Mesodermal cell (in vitro differentiated cells): ENCODE results near the gene SIRT5.

Source experiments
- H3K27ac ChIP-seq: 2 replicates; pipeline ENCODE4 v1.7.0; 2013; ENCODE audit warnings: mild to moderate bottlenecking, low read depth, low read length, moderate library complexity; ENCODE audit not compliant: severe bottlenecking
- H3K36me3 ChIP-seq: 2 replicates; pipeline ENCODE4 v1.7.1; 2013; ENCODE audit warnings: mild to moderate bottlenecking, low read length, moderate library complexity; ENCODE audit not compliant: control insufficient read depth, insufficient read depth
- H3K4me1 ChIP-seq: one replicate; pipeline ENCODE4 v1.7.1; 2013; ENCODE audit warnings: mild to moderate bottlenecking, low read length; ENCODE audit not compliant: insufficient read depth, control insufficient read depth, poor library complexity, severe bottlenecking
- H3K4me3 ChIP-seq: 2 replicates; pipeline ENCODE4 v1.7.0; 2013; ENCODE audit warnings: low read length, control low read depth, mild to moderate bottlenecking; ENCODE audit not compliant: insufficient read depth, poor library complexity, severe bottlenecking; ENCODE audit errors: extremely low read depth
- H3K9me3 ChIP-seq: 2 replicates; pipeline ENCODE4 v1.7.1; 2013; ENCODE audit warnings: mild to moderate bottlenecking, low read length, moderate library complexity; ENCODE audit not compliant: control insufficient read depth
- WGBS, 2 experiments: methylation state at CpG; one replicate each; pipeline ENCODE4 v1.1.5; 2013; ENCODE audit warnings: missing lambda C conversion rate in 2 of 2; ENCODE audit not compliant: insufficient coverage in 2 of 2; 5-methylcytosine and 5-hydroxymethylcytosine counted together

Gene SIRT5

GRCh38 chr6:13554929-13555333 is 19.5 kb upstream of the SIRT5 start:
- 18 to 19% methylated on average over 4 to 8 of the region's 8 CpGs for whole genome bisulfite sequencing, 2 experiments

GRCh38 chr6:13557841-13558240 is 16.6 kb upstream of the SIRT5 start:
- Histone ChIP-seq H3K27ac (no peak overlapping the region), H3K36me3 (no peaks in the 10 kb centered on the region), H3K9me3 (no peaks in the 10 kb centered on the region), H3K4me1 (peaks cover 11% of the 10 kb centered on the region), H3K4me3 (no peak overlapping the region)

More at GRCh38 chr6:13554929-13555333, 19.5 kb upstream of the SIRT5 start:
- no peak overlapping the region for H3K27ac ChIP-seq
- no peaks in the 10 kb centered on the region for H3K36me3 ChIP-seq
- H3K4me3 ChIP-seq: no peak overlapping the region
- no peaks in the 10 kb centered on the region for H3K9me3 ChIP-seq
- H3K4me1 ChIP-seq: peaks cover 11% of the 10 kb centered on the region

- H3K9me3 ChIP-seq: no peaks in the 10 kb centered on the region
- peaks cover 11% of the 10 kb centered on the region for H3K4me1 ChIP-seq
- no peak overlapping the region for H3K27ac ChIP-seq
- no peaks in the 10 kb centered on the region for H3K36me3 ChIP-seq
- no peak overlapping the region for H3K4me3 ChIP-seq
- WGBS, 2 experiments: 94 to 100% methylated on average over 2 to 3 of the region's 4 CpGs
These were observed 15.7 kb upstream of the SIRT5 start for GRCh38 chr6:13558718-13559117.

DNA sequence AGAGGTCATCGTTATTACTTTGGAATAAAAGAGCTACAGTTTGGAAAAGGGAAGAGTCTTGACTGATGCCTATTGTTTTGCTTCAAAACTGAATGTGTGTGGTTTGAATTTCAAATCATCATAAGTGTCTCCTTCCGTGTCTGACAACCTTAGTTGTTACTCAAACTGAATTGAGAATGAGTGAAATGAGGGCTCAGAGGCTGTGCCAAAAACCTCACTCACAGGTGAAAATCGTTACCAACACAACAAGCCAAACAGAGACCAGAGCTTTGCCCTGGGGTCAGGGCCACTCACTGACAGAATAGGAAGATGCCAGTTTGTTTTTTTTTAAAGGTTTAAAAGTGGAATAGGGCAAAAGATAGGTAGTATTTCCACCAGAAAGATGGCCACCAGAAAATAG is 15.2 kb upstream of the SIRT5 start:
- Histone ChIP-seq H3K27ac (no peak overlapping the region), H3K9me3 (no peaks in the 10 kb centered on the region), H3K36me3 (no peaks in the 10 kb centered on the region), H3K4me3 (no peak overlapping the region), H3K4me1 (peaks cover 11% of the 10 kb centered on the region)
- WGBS, 2 experiments: 73 to 85% methylated on average over 1 to 2 of the region's 3 CpGs

DNA sequence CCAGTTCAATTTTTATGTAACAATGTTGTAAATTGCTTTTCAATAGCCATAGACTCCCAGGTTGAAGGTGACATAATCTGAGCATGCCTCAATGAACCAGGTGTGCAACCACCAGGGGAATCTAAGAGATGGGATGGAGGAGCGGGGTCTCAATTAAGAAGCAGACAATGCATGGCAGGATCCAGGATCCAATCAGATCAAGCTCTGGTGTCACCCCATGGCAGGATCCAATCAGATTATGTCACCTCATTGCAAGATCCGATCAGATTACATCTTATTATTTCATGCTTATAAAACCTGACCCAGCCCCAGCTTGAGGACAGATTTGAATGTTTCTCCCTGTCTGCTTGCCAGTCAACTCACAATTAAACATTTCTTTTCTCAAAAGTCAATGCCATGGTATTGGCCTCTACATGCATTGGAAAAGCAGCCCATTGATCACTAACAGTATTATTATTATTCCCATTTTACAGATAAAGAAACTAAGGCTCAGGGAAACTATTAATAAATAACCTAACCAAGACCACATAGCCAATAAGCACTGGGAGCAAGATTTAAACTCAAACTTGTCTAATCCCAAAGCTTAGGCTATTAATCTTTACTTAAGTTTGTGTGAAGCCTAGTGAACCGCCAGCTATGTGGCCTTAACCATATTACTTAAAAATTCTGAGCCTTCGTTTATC is 14.3 kb upstream of the SIRT5 start:
- WGBS, 2 experiments: 89 to 100% methylated on average over 1 to 2 of the region's 4 CpGs
- Histone ChIP-seq H3K4me3 (no peak overlapping the region), H3K9me3 (no peaks in the 10 kb centered on the region), H3K36me3 (no peaks in the 10 kb centered on the region), H3K4me1 (peaks cover 5% of the 10 kb centered on the region), H3K27ac (no peak overlapping the region)

DNA sequence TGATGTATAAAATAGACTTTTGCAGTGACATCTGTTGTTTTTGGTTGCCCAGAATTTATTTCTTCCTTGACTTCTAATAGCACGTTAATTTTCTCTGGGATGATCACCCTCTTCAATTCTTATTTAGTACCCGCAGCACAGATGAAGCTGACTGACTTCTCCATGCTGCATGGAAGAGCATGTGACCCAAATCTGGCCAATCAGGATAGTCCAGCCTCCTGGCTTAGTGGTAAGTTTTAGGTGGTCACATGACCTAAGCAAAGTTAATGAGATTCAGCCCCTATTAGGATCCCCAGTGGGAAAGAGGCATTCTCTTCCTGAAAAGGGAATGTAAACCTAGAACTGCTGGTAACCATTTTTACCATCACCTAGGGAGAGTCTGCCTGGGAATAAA is 13.8 kb upstream of the SIRT5 start:
- H3K9me3 ChIP-seq: no peaks in the 10 kb centered on the region

DNA sequence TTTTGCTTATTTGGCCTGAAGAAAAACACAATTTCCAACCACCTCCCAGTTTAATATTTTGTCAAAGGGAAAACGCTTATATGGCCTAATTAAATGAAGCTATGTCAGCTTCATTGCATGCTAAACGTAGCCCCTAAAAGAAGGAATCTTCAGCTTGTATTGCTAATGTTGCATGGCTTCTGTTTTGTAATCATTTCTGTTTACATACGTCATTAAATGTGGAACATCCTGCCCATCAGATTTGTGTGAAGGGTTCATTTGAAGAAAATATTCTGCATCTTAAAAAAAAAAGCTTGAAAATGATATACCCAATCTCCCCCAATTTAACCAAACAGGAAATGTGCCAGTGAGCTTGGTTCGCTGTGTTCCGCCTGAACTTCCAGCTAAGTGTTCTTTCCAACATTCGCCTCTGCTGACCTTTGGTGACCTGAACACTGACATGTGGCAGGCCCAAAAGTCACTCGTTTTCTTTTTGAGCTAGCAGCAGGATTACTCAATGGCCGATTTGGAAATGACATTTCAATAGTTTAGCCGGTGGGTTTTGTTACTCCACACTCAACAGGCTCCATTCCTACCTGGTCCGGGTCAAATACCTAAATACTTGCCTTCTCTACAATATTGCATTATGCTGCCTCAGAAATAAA is 12.7 kb upstream of the SIRT5 start:
- 77 to 86% methylated on average over 5 to 6 of the region's 10 CpGs for WGBS, 2 experiments
- Histone ChIP-seq H3K9me3 (no peaks in the 10 kb centered on the region), H3K27ac (no peak overlapping the region), H3K4me3 (no peak overlapping the region), H3K36me3 (no peaks in the 10 kb centered on the region), H3K4me1 (no peaks in the 10 kb centered on the region)

More for the DNA sequence above, 13.8 kb upstream of the SIRT5 start:
- Histone ChIP-seq H3K36me3 (no peaks in the 10 kb centered on the region), H3K27ac (no peak overlapping the region), H3K4me1 (peaks cover 2% of the 10 kb centered on the region), H3K4me3 (no peak overlapping the region)
- WGBS, 2 experiments: 100% methylated on average over 2 of the region's 2 CpGs

DNA sequence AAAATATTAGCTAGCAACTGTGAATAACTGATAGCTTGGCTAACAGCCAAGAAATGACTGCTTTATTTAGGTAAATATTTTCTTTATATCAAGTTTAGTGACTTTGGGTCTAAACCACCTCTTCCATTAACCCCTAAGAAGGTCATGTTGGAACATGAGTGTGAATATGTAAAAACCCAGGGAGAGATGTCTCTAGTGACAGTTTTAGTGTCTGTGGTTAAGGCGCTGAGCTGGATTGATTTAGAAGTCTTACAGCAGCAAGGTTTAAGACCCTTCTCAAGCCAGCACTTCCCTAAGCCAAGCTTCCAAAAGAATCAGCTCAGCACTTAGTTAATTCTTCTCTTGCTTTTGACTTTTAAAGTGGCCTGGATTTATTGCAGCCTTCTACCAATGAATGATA is 11.4 kb upstream of the SIRT5 start:
- 78% methylated on average over 1 of the region's 1 CpG; no CpG with 5 or more reads in 1 of the 2 experiments for WGBS, 2 experiments
- H3K4me1 ChIP-seq: no peaks in the 10 kb centered on the region
- no peaks in the 10 kb centered on the region for H3K9me3 ChIP-seq
- H3K27ac ChIP-seq: no peak overlapping the region
- H3K4me3 ChIP-seq: no peak overlapping the region
- no peaks in the 10 kb centered on the region for H3K36me3 ChIP-seq

GRCh38 chr6:13565921-13566320 is 8.5 kb upstream of the SIRT5 start:
- Histone ChIP-seq H3K9me3 (no peaks in the 10 kb centered on the region), H3K4me3 (no peak overlapping the region), H3K27ac (no peak overlapping the region), H3K36me3 (no peaks in the 10 kb centered on the region), H3K4me1 (no peaks in the 10 kb centered on the region)
- 100% methylated on average over 1 to 2 of the region's 4 CpGs for WGBS, 2 experiments

- Histone ChIP-seq H3K36me3 (no peaks in the 10 kb centered on the region), H3K4me1 (no peaks in the 10 kb centered on the region), H3K4me3 (no peak overlapping the region), H3K9me3 (no peaks in the 10 kb centered on the region), H3K27ac (no peak overlapping the region)
- 100% methylated on average over 1 to 3 of the region's 3 CpGs for WGBS, 2 experiments
These were observed 7.9 kb upstream of the SIRT5 start for GRCh38 chr6:13566500-13566899.

DNA sequence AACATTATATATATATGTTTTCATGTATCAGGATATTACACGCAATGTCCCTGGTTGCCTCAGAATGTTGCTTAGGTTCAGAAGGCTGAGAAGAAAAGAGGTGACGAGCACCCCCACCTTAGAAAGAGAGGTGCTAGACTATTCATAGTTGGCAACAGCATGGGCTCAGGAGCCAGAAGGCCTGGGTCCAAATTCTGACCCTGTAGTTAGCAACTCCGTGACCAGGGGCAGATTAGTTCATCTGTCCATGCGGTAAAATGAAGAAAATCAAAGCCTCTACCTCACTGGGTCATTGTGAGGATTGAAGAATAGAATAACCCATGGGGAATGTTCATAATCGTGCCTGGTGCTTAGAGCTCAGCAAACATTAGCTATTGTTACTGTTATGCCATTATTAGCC is 5.4 kb upstream of the SIRT5 start:
- WGBS, 2 experiments: 89 to 94% methylated on average over 3 of the region's 5 CpGs
- H3K4me3 ChIP-seq: no peak overlapping the region
- peaks cover 8% of the 10 kb centered on the region for H3K4me1 ChIP-seq
- H3K9me3 ChIP-seq: no peaks in the 10 kb centered on the region
- H3K36me3 ChIP-seq: no peaks in the 10 kb centered on the region
- no peak overlapping the region for H3K27ac ChIP-seq
